ENCODE measurements around the gene CTNNA3. TPM values are rescaled to one million over a fixed set of nuclear protein-coding genes. Genes with fewer than 3 reads are reported as not detected.
A peak's percentile ranks its signal among the peaks of the same experiment; 100 is the strongest.

Gene CTNNA3
- total and polyA plus RNA-seq, 2 of the 4 experiments (the other 2 are of a cell fraction) = 0.19 to 0.90 TPM

GRCh38 chr10:66777665-66778064, 918.3 kb downstream of the CTNNA3 start:
- WGBS, 2 experiments (ENCODE audit: extremely low coverage in 2 of 2, insufficient read length in 1 of 2) = no CpG with 5 or more reads among the region's 2 CpGs
- no peak overlapping the region for H3K4ac ChIP-seq (ENCODE audit: low read depth, low read length)
- H3K27me3 ChIP-seq (ENCODE audit: control insufficient read depth, insufficient read depth, low read length) = no peaks in the 10 kb centered on the region
- no peak overlapping the region for H3K56ac ChIP-seq (ENCODE audit: extremely low read depth, insufficient read depth, low read length)
- H3K4me2 ChIP-seq (ENCODE audit: low read depth, low read length) = no peak overlapping the region
- in situ Hi-C loops (cut with MboI; ENCODE audit: low sequenced_read_pairs) (no loop called here), dilution Hi-C loops (cut with HindIII; ENCODE audit: low sequenced_read_pairs, unreplicated experiment) (no loop called here), intact Hi-C loops (cut with micrococcal nuclease) (no loop called here)
- H4K8ac ChIP-seq (ENCODE audit: low read depth in 2 of 2, low read length in 2 of 2) = no peak overlapping the region
- no peak overlapping the region for H2AK9ac ChIP-seq (replicated peaks; ENCODE audit: low read depth, low read length, poor library complexity)
- no peaks in the 10 kb centered on the region for H3K9me1 ChIP-seq (ENCODE audit: insufficient read depth, low read length)
- no peak for ATAC-seq (ENCODE audit: low read depth)
- ChIA-PET CTCF (no interaction called here), POLR2A (ENCODE audit: unreplicated experiment) (interaction anchor here (0.5 kb wide), 1 partner anchor 20 kb away, joined by 4 read pairs; no protein-coding TSS in a partner anchor)
- no peak for TF ChIP-seq RCOR1 (IDR thresholded peaks at IDR 0.05; ENCODE audit: insufficient replicate concordance, low read length)
- no peak for TF ChIP-seq MAZ (IDR thresholded peaks at IDR 0.05; ENCODE audit: borderline replicate concordance, low read depth, low read length)
- TF ChIP-seq MAFK (IDR thresholded peaks at IDR 0.05; ENCODE audit: low read depth, low read length) = no peak
- TF ChIP-seq CTCF (conservative IDR thresholded peaks at IDR 0.05; ENCODE audit: low read depth, low read length) = no peak
- TF ChIP-seq USF2 (IDR thresholded peaks at IDR 0.05; ENCODE audit: low read depth, low read length) = no peak
- no peak for TF ChIP-seq FOS (IDR thresholded peaks at IDR 0.05; ENCODE audit: low read depth, low read length)
- peak; percentile 2 for DNase-seq
- H3K14ac ChIP-seq (replicated peaks; ENCODE audit: low read depth, low read length) = no peak overlapping the region
- H4K20me1 ChIP-seq (ENCODE audit: insufficient read depth, low read length) = no peaks in the 10 kb centered on the region
- no peak overlapping the region for H3K9ac ChIP-seq (ENCODE audit: low read depth, low read length)
- H3K4me1 ChIP-seq (ENCODE audit: control insufficient read depth, insufficient read depth, low read length) = no peaks in the 10 kb centered on the region
- H3K23ac ChIP-seq (ENCODE audit: low read depth, low read length) = no peak overlapping the region
- BruUV-seq (replicated peaks) = no TSS peak
- no peak overlapping the region for H2BK120ac ChIP-seq (ENCODE audit: low read depth, low read length)
- no peak overlapping the region for H2BK5ac ChIP-seq (ENCODE audit: low read depth, low read length, poor library complexity, severe bottlenecking)
- no peak overlapping the region for H3K18ac ChIP-seq (ENCODE audit: low read depth, low read length)
- H3K4me3 ChIP-seq (ENCODE audit: insufficient read depth, low read depth, low read length) = no peak overlapping the region
- H4K91ac ChIP-seq (ENCODE audit: insufficient read depth, low read depth, low read length) = no peak overlapping the region
- no peak overlapping the region for H2AFZ ChIP-seq (replicated peaks; ENCODE audit: low read length, poor library complexity)
- no peaks in the 10 kb centered on the region for H3K9me3 ChIP-seq (ENCODE audit: control insufficient read depth, insufficient read depth, low read length)
- H2AK5ac ChIP-seq (ENCODE audit: low read depth, low read length) = no peak overlapping the region
- no peak overlapping the region for H3K27ac ChIP-seq (ENCODE audit: insufficient read depth, low read length)
- H3K79me1 ChIP-seq (ENCODE audit: low read depth in 1 of 2, low read length in 2 of 2) = no peaks in the 10 kb centered on the region
- H4K5ac ChIP-seq (ENCODE audit: low read depth, low read length) = no peak overlapping the region
- no peak overlapping the region for H2BK20ac ChIP-seq (ENCODE audit: low read depth, low read length)
- no peak overlapping the region for H2BK15ac ChIP-seq (ENCODE audit: low read depth, low read length)
- no peaks in the 10 kb centered on the region for H3K36me3 ChIP-seq (ENCODE audit: control insufficient read depth, insufficient read depth, low read length)
